Amniotic stem cell (primary cell): ENCODE results near the gene TERT.

ENCODE experiments used
- DNase-seq: peaks from one replicate; lab custom pipeline; 2025; lab: John Stamatoyannopoulos, UW

Gene TERT

DNA sequence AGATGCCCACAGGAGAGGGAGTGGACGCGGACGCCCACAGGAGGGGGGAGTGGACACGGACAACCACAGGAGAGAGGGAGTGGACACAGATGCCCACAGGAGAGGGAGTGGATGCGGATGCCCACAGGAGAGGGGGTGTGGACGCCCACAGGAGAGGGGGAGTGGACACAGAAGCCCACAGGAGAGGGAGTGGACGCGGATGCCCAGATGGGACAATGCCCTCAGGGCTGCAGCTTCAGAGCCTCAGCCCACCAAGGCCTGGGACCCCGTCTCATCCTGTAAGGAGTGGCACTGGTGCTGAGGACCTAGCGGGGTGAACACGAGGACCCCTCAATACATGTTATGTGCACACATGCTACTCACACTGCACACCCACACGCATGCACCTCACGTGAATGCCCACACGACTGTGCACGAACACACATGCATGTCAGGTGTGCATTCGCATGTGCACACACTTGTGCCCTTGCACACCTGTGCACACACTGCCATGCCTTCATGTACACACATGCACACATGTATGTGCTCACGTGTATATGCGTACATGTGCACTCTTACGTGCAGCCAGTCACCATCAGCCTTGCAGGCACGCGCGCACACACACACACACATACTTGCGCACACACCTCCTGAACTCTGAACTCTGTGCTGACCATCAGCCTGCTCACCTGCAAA, 34.9 kb downstream of the TERT start:
- DNase-seq = no peak

DNA sequence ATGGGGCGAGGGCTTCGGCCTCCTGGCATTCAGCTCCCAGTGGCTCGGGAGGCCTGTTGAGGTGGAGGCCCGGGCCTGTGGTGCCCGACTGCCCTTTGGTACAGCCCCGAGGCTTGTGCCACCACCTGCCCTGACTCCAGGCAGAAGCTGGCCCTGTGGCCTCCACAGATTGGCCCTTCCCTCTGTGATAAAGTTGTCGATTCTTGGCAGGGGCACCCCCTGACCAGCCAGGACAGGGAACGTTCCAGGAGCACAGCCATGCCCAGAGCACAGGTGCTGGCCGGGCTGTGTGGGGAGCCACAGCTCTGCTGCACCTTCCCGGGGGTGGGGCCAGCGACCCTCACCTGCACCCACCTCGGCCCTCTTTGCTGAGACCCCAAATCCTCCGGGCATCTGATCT, 37.0 kb downstream of the TERT start:
- DNase-seq = no peak

DNA sequence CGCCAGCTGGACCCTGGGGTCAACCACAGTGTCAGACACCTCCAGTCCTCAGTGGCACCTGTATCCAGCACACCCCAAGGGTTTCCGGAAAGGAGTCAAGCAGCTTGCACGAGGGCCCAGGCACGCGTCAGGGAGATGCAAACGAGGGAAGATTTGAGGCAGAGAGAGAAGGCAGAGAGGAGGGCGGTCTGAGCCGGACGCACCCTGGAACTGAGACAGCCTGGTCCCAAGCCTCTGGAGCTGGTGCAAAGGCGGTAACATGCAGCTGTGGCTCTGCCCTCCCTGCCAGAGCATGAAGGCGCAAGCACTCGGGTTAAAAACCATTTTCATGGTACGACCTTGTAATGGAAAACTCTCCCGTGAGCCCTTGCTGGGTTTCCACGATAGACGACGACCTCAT, 37.5 kb downstream of the TERT start:
- DNase-seq = no peak

DNA sequence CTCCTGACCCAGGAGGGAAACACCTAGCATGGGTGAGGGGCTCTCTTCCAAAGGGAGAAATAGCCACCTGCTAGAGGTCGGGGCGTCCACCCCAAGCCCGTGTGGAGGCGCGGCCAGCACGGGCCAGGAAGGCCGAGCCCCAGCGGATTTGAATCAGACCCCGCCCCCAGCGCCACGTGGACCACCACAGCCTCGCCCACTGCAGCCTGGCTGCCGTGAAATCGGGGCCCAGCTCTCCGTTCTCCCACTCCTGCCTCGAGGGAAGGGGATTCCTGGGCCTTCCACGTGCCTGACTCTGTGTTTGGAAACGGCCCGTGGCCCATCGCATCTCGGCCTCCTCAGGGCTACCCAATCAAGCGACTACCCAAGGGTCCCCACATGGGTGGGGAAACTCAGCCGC, 38.1 kb downstream of the TERT start:
- DNase-seq = no peak

DNA sequence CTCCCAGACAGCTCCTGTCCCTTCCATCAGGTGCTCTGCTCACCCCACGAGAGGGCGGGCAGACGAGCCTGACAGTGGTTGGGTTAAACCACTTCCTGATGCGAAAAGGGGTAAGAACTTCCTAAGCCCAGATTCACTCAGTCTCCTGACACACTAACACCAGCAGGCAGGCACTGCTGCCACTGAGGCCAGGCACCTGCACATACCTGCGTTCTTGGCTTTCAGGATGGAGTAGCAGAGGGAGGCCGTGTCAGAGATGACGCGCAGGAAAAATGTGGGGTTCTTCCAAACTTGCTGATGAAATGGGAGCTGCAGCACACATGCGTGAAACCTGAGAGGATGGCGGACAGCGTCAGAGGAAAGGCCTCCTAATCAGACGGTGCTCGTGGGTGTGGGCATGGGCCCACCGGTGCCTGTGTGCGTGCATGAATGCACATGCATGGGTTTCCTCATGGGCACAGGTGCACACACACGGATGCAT, 39.7 kb downstream of the TERT start:
- DNase-seq = no peak

DNA sequence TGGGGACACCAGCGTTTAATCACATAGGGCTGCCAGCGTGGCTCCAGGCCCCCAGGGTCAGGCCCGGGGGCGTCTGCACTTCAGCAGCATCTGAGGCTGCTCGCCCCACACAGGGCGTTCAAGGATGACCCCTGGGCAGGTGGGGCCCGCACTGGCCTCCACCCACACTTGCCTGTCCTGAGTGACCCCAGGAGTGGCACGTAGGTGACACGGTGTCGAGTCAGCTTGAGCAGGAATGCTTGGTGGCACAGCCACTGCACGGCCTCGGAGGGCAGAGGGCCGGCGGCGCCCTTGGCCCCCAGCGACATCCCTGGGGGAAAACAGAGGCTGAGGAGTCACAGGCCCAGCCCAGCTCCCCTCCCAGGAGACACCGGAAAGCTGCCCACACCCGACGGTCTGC, 40.7 kb downstream of the TERT start:
- DNase-seq = no peak

DNA sequence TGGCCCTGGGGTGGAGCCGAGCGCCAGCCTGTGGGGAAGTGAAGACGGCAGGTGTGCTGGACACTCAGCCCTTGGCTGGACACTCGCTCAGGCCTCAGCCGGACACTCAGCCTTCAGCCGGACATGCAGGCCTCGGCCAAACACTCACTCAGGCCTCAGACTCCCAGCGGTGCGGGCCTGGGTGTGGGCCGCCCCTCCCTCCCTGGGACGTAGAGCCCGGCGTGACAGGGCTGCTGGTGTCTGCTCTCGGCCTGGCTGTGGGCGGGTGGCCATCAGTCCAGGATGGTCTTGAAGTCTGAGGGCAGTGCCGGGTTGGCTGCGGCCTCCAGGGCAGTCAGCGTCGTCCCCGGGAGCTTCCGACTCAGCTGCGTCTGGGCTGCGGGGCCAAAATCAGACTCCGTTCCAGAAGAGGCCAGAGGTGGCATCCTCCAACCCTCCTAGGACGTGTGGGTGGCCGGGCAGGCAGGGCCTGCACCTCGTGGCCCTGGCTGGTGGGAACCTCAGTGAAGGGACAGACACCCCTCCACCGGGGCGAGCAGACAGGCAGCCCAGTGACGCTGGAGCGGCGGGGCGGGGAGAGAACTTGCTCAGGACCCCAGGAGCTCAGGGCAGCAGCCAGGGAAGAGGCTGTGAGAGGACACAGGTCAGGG, 41.3 kb downstream of the TERT start:
- DNase-seq = no peak

DNA sequence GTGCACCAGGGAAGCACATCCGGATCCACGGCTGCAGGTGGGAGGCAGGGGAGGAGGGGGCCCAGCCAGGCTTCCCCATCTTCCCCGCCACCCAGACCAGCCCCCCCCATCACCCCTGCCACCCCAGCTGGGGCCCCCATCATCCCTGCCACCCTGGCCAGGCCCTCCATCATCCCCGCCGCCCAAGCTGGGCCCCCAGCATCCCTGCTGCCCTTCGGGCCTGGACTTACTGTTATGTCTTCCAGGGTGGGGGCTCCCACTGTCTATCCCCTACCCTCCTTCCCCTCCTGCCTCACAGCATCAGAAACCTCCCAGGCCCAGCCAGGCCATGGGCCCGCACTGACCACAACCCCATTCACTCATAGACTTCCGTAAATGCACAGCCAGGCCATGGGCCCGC, 42.2 kb downstream of the TERT start:
- DNase-seq = no peak

DNA sequence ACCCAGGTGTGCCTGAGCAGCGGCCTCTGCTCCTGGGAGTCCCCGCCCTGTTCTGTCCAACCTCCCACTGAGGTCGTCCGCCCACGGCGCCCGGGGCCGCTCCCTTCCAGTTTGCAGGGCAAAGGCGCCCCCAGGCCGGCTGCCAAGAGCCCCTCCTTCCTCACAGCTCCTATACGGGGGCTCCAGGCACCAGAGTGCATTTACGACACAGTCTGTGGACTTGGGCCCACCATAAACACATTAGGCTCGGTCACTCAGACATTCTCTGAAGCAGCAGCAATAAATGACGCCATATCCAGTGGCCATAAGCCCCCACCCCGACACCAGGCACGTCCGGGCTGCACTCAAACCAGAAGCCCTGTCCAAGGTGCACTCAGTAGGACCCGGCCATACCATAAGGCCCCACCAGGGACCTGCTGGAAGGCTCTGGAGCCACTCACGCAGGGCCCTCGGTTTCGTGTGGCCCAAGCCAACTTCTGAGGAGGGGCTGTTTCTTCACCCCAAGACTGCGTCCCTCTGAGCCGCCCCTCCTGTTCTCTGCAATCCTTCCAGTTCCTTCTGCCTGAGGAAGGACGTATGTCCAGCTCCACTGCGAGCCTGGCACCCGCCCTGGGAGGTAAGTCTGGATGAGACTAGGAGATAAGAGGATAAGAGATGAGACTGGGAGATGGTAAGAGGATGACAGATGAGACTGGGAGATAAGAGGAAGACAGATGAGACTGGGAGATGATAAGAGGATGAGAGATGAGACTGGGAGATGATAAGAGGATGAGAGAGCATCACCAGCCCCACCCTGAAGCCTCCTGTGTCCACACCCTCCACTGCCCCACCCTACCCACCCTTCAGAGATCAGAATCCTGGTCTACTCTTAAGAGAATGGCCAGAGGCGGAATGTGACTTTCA, 42.9 kb downstream of the TERT start:
- no peak for DNase-seq

DNA sequence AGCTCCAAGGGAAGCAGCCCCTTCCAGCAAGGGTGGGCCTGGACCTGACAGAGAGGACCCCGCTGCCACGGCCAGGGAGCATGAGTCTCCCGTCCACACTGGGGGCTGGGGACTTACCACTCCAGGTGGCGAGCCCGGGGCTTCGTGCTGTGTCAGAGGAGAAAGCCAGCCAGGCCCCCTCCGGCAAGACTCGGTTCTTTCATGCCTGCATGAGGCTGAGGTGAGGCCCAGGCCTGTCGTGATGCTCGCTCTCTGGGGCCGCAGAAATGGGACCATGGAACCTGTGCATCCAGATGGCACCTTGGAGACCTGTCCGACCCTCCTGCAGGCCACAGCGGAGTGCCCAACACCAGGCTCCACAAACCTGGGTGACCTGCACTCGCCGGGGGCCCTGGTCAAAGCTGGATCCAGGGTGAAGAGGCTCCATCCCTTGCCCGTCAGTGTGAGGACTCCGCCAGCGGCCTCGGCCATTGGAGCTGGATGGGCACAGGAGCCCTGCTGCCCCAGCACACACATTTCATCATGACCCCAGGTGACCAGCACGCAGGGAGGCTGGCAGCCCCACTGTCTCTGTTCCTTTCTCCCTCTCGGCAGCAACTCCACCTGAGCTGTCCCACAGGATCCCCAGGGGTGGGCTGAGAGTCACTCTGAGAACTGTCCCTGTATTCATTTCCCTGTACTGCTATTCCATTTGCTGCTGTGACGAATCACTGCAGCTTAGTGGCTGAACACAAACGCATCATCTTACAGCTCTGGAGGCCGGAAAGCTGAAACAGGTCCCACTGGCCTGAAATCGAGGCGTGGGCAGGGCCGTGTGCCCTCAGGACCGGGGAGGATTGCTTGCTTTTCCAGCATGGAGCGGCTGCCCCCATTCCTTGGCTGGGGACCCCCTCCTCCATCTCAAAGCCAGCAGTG, 45.2 kb downstream of the TERT start:
- no peak for DNase-seq

DNA sequence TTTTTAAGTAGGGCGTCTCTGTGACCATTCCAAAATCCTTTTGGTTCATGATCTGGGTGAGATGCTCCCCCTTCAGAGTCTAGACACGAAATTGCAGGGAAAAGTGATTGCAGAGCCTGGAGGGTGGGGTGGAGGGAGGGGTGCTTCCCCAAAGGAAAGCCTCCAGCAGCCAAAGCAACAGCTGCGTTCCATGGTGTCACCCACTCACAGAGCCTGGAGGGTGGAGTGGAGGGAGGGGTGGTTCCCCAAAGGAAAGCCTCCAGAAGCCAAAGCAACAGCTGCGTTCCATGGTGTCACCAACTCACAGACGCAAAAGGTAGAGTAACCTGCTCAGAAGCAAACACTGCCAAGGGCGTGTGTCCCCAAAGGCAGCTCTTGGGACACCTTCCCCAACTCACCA, 47.1 kb downstream of the TERT start:
- no peak for DNase-seq

DNA sequence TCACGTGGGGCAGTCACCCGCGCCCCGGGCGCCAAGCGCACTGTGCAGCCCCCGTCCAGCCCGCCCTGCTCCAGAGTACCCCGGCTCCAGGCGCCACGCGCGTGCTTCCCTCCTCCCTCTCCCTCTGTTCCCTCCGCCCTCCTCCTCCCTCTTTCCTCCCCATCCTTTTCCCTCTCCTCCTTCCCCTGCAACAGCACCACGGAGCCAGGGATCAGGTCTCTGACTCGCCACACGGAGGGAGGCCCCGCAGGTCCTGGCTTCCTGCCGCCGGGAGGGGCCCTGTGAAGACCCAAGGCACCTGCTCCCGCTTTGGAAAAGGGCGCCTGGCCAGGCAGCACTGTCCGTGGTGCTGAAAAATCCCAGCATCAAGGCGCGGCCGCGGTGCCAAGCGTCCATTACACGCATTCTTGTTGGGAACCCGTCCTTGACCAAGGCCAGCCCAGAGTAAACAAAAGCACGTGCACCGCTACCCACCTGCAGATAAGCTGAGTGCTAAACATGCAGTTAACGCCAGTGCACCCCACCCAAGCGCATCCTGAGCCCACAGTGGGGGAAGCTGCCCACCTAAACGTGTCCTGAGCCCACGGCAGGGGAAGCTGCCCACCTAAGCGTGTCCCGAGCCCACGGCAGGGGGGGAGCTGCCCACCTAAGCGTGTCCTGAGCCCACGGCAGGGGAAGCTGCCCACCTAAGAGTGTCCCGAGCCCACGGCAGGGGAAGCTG, 48.0 kb downstream of the TERT start:
- DNase-seq = no peak

DNA sequence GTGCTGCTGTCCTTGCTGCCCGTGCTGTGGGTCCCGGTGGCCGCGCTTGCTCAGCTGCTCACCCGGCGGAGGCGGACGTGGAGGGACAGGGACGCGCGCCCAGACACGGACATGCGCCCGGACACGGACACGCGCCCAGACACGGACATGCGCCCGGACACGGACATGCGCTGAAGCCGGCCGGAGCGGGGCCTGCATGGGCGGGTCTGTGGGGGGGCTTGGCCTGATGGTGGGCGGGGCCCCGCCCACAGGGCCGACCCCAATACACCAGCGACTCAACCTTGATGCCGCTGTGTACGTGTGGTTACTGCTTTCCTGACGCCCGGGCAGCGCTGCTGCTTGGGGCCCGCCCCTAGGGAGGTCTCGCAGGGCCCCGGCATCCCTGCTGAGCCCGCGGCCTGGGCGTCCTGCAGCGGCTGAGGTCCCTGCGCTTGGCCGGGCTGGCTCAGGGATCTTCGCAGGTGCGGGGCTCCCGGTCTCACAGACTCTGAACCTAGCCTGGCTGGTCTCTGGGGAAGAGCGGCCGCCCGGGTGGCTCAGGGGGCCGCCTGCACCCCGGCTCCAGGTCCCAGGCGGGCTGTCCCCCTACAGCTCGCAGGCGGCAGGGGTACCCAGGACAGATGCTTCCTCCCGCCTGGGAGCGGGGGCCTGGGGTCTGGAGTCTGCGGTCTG, 48.8 kb downstream of the TERT start:
- DNase-seq = no peak

DNA sequence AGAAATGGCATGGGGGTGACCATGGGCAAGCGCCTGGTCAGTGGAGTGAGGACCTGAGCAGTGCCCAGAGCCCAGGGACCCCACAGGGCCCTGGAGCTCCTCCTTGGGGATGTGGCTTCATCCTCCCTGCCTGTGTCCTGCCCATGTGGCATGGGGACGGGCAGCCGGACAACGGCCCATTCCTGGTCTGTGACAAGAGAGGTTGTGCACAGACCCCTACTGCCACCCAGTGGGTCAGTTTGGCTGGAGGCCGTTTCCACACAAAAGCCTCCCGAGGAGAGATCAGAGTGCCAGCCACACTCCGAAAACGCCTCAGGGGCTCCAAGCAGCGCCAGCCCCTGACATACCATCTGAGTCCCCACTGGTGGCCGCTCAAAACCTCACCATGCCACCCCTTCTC, 49.9 kb downstream of the TERT start:
- DNase-seq = no peak

DNA sequence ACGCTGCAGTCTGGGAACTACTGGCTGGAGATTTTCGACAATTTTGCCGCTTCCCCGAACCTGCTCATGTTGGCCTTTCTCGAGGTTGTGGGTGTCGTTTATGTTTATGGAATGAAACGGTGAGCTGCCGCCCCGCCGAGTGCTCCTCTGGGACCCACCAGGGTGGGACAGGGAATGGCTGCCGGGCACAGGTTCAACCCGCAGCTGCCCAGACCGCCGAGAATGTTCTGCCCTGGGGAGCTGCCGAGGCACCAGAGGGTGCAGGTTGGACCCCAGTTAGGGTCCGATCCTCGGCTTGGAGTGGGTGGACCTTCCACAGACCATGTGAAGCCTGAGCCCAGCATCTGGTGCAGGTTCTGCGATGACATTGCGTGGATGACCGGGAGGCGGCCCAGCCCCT, 50.6 kb downstream of the TERT start:
- DNase-seq = no peak

DNA sequence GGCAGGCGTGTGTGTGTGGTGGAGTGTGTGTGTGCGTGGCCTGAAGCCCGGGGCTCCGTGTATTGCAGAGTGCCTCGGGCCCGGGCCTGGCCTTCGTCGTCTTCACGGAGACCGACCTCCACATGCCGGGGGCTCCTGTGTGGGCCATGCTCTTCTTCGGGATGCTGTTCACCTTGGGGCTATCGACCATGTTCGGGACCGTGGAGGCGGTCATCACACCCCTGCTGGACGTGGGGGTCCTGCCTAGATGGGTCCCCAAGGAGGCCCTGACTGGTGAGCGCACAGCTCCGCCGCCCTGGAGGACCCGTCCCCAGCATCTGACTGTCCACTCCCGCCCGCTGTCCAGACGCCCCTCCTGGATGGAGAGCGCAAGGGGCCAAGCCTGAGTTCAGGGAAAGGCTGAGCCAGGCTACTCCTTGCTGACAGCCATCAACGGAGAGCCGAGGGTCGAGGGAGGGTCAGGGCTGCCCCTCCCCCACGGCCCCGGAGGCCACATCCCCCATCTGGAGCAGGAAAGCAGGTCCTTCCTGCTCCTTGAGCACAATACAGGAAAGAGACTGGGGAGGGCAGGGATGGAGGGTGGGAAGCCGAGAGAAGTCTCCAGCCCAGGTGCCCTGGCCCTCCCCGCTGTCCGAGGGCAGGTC, 51.3 kb downstream of the TERT start:
- no peak for DNase-seq

DNA sequence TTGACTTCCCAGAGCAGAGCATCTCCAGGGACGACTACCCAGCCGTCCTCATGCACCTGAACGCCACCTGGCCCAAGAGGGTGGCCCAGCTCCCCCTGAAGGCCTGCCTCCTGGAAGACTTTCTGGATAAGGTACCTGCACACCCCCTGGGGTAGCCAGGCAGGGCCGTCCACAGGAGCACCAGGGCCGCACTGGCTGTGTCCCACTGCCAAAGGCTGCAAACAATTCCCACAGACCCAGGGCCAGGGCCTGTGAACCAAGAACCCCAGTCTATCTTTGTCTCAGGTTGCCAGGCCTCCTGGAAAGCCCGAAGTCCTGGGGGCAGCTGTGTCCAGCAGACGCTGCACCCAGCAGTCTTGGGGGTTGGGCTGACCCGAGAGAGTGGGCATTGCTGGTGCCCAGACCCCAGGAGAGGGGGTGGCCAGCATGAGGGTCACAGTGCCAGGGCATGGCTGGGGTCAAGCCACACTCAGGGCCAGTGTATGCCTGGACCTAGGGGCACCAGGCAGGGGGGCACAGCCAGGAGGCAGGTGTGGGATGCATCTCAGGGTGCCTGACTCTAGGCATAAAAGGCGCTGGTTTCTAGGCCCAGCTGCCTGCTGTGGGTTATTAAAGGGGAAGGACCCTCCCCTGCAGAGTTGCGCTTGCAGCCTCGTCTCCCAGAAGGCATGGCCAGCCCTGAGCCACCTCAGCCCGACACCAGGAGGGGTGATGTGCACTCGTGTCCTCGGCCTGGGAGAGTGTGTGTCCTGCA, 52.0 kb downstream of the TERT start:
- no peak for DNase-seq

DNA sequence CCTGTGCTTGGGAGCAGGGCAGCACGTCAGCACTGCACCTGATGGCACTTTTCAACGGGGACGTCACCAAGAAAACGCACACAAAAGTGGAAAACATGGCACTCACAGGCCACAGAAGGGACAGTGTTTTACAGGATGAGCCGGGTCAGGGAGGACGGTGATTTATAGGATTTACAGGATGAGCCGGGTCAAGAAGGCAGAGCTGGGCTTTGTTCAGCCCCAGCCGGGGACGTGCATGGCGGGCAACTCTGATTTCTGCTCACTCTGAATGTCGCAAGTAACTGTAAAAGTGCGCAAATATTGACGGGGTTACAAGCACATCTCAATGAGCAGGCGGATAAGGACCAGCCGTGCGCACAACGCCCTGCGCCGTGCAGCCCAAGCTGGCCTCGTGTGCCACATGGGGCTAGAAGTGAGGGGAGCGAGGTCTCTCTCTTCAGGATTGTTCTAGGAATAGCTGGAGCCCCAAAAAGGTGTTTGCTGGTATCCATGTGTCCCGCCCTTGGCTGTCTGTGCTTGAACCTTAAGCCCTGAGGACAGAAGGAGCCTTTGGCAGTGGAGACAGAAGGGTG, 53.3 kb downstream of the TERT start:
- no peak for DNase-seq
